GM18511 (cell line): ENCODE measurements around the gene GLYR1.
A peak's percentile ranks its signal among the peaks of the same experiment; 100 is the strongest.

Experiments
- ATAC-seq: cut with Tn5 transposase; IDR thresholded peaks from one replicate; pipeline ENCODE4 v1.9.1; 2021; ENCODE audit warnings: mild to moderate bottlenecking, moderate library complexity; ENCODE audit not compliant: unreplicated experiment

The GLYR1 gene

DNA sequence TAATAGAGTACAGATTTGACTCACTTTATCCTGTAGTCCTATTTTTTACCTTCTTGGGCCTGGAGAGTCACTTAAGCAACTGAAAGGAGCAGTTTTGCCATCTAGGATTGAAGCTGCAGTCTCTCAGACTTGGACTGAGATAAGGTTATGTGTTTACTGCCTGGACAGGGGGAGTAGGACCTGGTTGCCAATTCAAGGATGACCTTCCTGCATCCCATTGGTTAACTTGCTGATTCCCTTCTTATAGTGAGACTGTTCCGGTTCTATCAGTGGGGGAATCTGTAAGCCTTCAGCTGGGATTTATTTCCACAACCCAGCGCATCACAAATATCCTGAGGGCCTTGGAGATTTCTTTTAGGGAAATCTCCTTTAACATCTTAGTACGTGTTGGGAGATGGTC, 3.1 kb upstream of the GLYR1 start:
- ATAC-seq = no peak

DNA sequence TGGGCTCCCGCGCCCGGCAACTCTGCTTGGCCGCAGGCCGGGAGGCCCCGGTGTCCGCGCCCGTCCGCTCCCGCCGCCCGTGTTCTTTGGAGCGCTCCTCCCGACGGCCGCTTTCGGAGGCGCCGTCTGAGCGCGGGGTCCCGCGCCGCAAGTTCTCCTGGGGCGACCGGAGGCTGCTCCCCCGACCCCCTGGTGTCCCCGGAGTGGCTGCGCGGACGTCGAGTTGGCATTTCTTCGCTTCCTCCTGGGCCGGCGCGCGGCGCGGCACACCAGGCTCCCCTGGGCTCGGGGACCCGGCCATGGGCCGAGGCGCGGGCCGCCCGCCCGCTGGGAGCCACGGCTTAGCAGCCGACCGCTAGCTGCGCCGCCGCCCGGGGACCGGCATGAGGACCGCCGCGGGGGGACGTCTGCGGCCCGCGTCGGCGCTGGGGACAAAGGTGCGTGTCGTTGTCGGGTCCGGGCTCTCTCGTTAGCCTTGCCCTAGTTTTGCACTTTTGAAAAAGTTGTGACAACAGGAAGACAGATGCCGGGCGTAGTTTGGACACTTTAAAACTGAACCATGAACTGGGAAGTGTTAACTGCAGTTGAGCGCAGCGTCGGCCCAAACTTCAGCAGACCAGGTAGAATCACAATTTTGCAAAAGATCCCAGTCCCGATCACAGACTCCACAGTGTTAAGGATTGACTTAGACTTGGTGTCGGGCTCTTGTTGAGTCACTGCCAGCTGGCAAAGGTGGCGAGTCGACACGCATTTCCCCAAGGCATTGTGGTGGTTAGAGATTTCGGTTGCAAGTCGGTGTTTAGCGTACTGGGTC, 893 bp upstream of the GLYR1 start:
- ATAC-seq = peak; percentile 17

DNA sequence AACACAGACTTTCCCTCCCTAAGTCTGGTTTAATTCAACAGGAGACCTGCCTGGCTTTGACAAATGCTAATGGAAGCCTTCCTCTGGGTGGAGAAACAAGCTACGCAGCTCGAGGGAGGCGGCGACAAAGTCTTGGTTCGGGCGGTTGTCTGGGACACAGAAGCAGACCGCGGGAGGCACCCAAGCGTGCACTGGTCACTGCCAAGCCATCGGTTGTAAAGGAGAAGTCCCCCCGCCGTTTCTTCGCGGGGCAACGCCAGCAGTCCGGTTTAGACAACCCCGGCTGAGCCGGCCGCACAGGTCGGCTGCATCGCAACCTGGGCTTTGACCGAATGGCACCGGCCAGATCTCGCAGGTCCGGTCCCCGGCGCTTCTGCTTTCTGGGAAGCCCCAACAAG, 586 bp downstream of the GLYR1 start:
- ATAC-seq = peak; percentile 44

DNA sequence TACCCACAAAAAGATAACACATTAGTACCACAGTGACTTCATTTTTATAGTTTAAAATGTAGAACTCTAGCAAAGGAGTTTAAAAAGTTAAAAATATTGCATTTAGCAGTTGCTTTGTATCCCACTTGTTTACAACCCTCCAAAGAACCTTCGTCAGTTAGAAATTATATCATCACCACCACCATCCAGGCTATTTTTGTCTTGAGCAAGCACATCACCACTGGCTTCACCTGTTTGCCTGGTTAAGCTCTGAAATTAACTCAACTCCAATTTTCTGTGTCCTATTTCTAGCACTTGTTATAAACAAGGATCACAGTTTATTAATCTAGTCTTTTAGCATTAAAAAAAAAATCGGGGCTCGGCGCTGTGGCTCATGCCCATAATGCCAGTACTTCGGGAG, 6.1 kb downstream of the GLYR1 start:
- ATAC-seq = no peak

DNA sequence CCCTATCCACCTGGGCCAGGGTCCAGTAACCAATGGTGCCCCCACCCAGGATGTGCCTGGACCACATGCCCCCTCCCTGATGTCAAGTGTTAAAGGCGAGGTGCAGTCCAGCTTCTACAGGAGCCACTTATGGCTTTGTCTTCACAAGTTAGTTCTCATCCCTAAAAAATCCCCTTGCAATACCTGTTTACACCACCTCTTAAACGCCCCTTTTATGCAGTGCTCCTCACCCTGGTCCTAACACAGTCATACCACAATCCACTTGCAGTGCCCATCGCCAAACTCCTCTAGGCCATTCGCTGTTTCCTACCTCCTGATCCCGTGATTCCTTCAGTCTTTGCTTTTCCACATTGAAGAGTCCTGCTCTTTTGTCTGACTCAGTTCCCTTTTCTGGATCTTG, 7.1 kb downstream of the GLYR1 start:
- ATAC-seq = no peak

DNA sequence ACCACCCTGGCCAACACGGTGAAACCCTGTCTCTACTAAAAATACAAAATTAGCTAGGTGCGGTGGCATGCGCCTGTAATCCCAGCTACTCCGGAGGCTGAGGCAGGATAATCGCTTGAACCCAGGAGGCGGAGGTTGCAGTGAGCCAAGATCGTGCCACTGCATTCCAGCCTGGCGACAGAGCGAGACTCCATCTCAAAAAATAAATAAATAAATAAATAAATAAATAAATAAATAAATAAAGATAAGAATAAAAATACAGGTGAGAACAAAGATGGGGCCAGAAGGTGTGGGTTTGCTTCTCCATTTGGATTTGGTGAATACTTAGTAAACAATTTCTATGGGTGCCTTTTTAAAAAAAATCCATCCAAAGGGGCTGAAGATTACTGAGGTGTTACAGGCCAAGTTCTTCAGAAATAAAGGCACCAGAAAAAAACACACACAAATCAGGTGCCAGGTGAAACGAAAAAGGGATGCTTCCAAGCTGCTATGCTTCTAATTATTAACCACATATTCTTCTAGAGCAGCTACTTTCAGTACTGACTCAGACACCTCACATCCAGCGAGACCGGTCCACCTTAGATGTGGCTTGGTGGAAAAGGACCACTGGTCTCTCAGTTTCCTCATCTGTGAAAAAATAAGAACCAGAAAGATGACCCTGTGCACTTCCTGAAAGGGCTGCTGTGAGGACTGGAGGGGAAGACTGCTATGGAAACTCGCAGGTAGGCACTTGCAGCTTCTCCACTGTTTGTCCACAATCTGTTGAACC, 9.2 kb downstream of the GLYR1 start:
- ATAC-seq = no peak

DNA sequence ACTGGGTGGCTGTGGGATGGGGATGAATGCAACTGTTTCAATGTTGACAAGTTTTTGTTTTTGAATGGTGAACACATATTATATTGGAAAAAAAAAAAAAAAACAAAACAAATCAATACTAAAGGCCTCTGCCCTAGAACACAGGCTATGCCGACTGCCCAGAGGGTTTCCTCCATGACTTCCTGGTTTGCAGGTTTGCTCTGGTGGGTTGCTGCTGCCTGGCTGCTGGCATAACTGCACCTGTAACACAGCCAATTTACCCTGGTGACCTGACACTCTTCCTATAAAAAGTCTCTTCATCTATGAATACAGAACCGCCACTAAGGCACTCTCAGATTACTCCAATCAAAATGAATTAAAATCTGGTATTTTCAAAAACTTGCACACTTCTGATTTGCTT, 10.4 kb downstream of the GLYR1 start:
- no peak for ATAC-seq

DNA sequence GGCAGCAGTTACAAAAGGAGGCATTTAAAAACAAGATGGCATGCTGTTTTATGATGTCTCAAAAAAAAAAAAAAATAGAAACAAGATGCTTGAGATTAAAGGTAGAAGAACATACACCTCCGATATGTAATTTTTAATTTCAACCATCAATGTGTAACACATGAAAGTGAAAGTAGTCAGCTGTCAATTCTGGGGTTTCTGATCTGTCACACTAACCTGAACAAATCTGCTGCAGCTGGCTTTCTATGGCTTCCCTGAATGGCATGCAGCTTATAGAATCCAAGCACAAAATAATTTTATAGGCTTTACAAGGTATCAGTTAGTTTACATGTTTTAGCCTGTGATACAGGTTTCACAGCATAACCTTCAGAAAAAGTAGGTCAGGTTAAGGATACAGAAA, 13.5 kb downstream of the GLYR1 start:
- ATAC-seq = no peak

DNA sequence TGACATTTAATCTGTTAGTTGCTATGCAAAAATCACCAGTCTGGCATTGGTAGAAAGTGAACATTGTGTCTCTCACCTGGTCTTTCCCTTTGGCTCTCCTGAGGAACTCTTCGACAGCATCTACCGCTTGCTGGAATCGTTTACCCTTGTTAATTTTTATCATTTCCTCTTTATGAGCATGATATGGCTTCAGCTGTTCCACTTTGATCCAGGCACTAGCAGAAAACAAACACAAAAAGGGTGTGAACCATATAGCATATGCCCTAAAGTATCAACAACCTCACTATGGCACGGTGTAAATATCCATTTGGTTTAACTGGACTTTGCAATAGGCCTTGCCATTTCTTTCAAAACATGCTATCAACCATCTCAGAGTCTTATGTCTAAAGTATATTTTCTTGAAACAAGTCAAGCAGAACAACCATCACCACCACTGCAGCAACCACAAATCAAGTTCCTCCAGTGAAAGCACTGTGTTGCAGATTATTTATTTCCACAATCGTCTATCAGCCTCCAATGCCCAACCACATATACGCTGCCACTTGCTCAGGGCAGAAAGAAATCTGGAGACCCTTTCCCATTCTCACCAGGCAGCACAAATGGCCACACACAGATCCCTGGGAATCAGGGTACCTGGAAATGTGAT, 14.3 kb downstream of the GLYR1 start:
- no peak for ATAC-seq

DNA sequence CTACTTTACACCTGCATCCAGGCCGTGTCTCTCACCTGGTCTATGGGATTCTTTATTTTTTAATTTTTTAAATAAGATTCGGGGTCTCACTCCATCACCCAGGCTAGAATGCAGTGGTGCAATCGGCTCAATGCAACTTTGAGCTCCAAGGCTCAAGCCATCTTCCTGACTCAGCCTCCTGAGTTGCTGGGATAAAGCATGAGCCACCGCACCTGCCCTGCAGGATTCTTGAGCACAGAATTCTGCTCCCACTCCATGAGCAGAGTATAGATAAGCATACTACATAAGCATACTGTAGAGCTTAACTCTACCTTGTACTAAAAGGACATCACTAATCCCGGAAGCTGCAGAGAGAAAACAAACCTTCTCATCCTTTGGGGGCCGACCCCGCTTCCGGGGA, 15.5 kb downstream of the GLYR1 start:
- ATAC-seq = no peak

DNA sequence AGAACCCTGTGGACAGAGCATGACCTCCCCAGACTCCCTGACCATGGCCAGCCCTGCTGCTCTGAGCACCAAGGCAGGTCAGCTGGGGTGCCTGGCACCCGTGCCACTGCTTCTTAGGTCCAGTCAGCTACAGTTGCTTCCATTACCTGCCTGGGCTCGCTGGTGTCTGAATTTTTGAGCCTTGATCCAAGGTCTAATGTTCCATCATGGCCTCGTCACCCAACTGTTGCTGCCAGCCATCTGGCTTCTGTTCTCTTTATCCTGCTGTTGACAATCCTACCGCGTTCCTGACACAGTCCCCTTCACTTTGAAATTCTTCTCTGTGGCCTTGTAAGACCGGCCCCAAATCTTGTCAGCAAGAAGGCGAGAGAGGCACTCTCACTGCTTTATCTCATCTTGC, 16.7 kb downstream of the GLYR1 start:
- no peak for ATAC-seq

DNA sequence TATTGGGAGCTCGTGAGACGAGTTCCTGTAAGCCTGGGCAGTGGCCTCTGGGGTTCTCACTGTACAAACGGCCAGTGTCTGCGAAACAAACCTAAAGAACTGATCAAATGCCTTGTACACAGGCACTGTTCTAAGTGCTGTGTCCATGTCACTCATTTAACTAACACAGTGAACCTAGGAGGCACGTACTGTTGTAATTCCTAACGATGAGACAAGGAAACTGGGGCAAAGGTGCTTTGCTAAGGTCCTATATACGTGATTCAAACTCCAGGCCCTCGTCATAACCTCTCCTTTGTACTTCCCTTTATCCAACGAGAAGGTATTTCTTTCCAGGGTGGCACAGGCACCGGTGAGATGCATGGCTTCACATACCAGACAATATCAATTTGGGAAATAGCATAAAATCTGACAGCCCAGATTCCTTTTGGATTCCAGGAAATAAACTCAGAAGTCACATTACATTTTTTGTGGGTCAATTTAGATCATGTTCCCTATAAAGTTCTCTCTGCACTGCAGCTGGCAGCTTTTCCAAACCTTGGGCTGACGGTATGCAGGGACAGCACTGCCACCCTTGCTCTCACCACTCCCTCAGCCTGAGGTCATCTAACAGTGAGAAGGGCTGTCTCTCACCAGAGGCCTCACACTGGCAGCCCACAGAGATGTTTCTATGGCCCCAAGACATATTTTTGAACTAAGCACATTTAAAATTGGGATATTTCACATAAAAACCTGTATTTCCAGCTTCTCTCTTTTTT, 18.3 kb downstream of the GLYR1 start:
- ATAC-seq = no peak

DNA sequence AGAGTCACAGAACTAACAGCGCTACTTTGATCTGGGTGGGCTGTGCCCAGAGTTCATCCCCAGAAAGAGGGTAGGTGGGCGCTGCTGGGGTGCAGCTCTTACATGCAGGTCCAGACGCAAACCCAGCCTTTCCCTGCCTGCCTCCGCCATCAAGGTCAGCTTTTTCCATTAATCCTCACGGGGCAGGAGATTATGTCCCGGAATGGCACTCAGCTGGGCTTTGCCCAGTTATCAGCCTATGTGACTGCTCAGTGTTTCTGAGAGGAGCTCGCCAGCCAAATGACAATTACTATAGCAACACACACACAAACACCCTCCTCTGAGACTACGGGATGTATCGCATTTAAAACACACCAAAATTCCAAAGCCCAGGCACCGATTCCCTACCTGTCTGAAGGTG, 20.1 kb downstream of the GLYR1 start:
- no peak for ATAC-seq

DNA sequence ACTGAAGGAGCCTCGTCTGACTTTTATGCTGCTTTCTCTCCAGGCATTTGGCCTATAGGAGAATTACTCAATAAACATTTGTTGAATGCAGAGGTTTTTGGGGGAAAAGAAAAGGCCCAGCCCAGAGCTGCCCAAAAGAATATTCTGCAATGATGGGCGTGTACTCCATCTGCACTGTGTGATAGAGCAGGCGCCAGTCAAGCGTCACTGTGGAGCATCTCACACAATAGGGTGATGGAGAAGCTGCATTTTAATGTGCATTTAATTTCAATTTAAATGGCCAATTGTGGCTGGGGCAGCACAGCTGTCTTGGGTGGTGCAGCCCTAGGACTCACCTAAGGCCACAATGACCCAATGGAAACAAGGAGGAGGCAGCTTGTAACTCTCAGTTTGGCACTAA, 20.6 kb downstream of the GLYR1 start:
- no peak for ATAC-seq

DNA sequence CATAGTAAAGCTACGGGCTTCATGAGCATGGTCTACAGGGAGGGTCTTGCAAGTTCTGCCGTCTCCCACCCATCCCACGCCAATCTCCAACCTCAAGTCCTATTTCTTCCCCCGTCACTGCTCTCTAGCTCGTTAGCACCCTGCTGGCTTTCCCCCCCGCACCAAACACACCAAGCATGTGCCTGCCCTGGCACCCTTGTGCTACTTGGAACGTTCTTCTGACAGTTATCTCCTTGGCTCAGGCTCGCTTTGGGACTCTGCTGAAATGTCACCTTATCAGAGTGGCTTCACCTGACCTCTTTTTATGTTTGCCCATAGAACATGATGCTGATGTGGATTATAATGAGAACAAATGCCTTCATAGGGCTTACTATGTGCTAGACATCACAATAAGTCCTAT, 21.9 kb downstream of the GLYR1 start:
- no peak for ATAC-seq

DNA sequence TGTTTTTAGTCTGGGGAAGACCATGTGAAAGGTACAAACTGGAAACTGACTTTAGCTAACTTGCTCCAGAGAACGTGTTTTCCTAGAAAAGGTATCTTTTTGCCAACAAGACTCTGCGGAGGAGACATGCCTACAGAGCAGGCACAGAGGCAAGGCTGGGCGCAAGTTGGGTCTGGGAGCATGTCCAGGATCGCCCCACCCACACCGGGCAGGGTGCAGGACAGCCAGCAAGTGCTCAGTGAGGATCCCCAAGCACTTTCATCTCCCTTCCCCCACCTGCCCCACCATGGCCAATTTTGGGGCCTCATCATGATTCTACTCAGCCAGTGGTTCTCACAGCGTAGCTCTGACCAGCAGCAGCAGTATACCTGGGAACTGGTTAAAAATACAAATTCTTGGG, 26.4 kb downstream of the GLYR1 start:
- no peak for ATAC-seq

DNA sequence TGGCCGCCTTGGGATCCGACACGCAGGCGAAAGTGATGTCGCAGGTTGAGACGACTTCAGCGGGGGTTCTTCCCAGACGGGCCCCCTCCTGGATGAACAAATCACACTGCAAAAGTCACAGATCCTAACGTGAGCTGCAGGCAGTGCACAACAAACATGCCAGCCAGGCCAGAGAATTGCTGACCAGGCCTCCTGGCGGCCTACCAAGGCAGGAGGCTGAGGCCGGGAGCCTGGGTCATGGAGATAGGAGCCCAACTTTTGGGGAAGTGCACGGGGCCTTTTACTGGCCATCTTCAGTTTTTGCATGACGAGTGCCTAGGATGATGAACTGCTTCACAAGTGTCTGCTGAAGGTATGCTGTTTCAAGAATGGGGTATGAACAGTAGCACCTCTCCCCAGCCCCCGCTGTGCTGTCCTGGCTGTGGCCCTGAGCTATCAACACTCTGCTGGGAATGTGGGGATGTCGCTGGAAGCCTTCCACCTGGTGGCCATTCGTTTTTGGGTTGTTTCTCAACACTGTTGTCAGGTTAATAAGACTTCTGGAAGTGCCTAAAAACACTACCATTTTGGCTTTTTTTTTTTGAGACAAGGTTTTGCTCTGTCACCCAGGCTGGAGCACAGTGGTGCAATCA, 32.4 kb downstream of the GLYR1 start:
- ATAC-seq = no peak

DNA sequence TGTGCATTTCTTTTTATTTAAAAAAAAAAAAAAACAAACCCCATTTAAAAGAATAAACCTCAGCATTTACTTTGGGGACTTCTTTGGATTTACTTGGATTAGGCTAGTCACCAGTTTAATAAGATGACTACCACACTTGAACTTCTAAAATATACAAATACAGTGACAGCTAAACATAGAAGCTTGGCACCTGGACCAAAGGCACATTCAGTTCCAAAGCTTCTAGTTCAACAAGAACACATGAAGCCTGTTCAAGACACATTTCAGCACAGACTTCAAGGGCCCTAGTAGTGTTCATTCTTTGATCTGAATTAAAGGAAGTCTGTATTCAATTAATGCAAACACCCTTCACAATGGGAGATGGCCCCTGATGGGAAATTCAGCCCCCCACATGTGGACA, 33.0 kb downstream of the GLYR1 start:
- no peak for ATAC-seq

DNA sequence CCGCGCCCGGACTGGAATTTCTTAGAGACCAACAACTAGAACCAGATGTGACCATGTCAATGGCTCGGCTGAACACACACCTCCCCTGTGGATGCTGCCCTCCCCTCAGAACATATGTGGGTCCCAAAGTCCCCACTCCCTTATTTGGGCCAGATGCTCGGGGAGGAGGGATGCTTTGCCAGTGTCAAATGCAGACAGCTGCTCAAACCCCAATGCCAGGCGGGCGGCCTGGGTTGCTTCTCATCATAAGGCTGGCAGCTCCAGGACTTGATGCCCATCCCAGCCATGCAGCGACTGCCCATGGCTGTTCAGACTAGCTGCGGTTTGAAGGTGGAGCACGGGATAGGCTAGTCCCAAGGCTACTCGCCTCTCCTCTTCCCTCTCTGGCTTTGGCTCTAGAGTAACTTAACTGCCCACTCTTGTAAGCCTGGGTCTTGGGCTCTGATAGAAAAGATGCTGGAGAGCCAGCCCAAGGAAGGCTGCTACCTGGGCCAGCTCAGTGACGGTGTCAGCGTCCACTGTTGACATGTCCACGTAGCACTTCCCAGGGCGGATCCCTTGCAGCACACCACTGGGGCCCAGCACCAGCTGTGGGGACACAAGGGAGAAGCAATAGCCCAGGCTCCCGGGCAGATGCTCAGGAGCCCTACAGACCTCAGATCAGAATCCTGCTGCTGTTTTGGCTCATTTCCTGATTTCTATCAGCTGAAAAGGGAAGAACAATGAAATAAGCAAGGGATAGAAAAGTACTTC, 33.7 kb downstream of the GLYR1 start:
- ATAC-seq = no peak

DNA sequence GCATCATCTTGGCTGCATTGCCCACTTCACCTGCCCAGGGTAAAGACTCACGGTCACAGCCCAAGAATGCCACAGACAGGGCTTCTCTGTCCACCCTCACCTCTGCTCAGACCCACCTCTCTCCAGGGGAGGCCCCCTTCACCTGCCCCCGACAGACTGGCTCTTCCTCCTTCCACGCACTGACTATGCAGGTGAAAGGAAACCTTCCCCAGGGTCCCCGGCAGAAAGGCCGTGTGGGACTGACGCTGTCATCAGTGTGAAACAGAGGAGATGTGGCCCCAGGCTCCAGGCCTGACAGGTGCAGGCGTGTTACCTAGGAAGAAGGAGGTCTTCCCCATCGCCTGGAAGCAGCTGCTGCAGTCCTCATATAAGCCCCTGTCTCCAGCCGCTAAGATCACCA, 35.3 kb downstream of the GLYR1 start:
- no peak for ATAC-seq
